ENCODE data around the gene TRAIP. TPM values are rescaled to one million over a fixed set of nuclear protein-coding genes. Genes with fewer than 3 reads are reported as not detected.

TRAIP gene
- total and polyA plus RNA-seq, 2 donors (not counting 1 experiment from before 2014, with no cell fraction given): 5.0 to 8.7 TPM

DNA sequence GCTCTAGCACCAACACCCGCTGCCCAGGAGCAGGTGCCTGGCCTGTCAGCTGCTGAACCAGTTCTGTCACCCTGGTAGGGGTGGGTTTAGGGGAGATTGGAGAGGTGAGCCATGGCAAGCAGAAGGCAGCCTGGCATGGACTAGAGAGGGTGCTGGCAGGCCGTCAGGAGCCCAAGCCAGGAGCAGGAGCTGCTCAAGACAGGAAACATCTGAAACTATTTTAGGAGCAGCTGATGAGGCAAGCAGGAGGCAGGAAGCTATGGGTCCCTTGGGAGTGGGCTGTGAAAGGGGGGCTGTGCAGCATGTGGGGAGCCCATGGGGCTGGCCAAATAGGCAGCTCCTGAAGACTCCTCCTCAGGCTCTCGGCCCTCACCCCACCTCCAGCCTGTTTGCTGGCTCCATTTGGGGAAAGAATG is 51.0 kb downstream of the TRAIP start:
- intact Hi-C loops (cut with micrococcal nuclease): loop anchor here (1.0 kb wide), 1 partner anchor 8 kb away; the partner anchor contains the start of gene UBA7
- 0% methylated on average over 1 of the region's 3 CpGs for WGBS (ENCODE audit: insufficient coverage)
- peak; percentile 42 for ATAC-seq (ENCODE audit: low read depth)
- Histone ChIP-seq H3K27me3 (replicated peaks in 1 of 4; ENCODE audit: control extremely low read depth in 1 of 4, control insufficient read depth in 3 of 4, insufficient read depth in 4 of 4, low read length in 3 of 4) (no peaks in the 10 kb centered on the region), H3K4me2 (replicated peaks; ENCODE audit: low read depth, low read length, poor library complexity, severe bottlenecking) (peak overlapping the region; percentile 99), H4K20me1 (ENCODE audit: control insufficient read depth, insufficient read depth, low read length, poor library complexity, severe bottlenecking) (no peaks in the 10 kb centered on the region), H3K9me3 (ENCODE audit: control extremely low read depth in 1 of 3, control insufficient read depth in 2 of 3, insufficient read depth in 1 of 3, low read length in 2 of 3) (no peaks in the 10 kb centered on the region), H3K9ac (ENCODE audit: low read length) (peak overlapping the region; percentile 98), H3K4me3 (ENCODE audit: control extremely low read depth in 1 of 5, extremely low read depth in 1 of 5, insufficient read depth in 1 of 5, low read depth in 2 of 5, low read length in 4 of 5) (peak overlapping the region in 4 of 5 experiments; percentile 93 to 99 (median 96)), H2AFZ (ENCODE audit: insufficient read depth, low read depth, low read length, poor library complexity, severe bottlenecking) (peak overlapping the region; percentile 5), H3K27ac (ENCODE audit: low read length in 2 of 2) (peak overlapping the region; percentile 91 to 97), H3K36me3 (replicated peaks in 1 of 2; ENCODE audit: control extremely low read depth in 1 of 2, control insufficient read depth in 1 of 2, extremely low read depth in 1 of 2, insufficient read depth in 2 of 2, low read length in 1 of 2) (peaks cover 0 to 30% of the 10 kb centered on the region in 2 experiments), H3K4me1 (ENCODE audit: control insufficient read depth in 2 of 2, insufficient read depth in 2 of 2, low read length in 2 of 2) (peaks cover 51 to 64% of the 10 kb centered on the region in 2 donors), H3K79me2 (ENCODE audit: control insufficient read depth, insufficient read depth, low read length) (peaks cover 10% of the 10 kb centered on the region)
- H3K4me3 Mint-ChIP-seq: peak overlapping the region; percentile 86
- ChIA-PET POLR2A (interaction anchor here (0.6 to 5.0 kb wide), 9 partner anchors 8 to 169 kb away, joined by 3 to 99 read pairs (median 8); partner anchors contain the start of genes GMPPB, IP6K1 and UBA7), CTCF (interaction anchor here (0.8 to 15.1 kb wide), 6 partner anchors 10 to 285 kb away, joined by 3 to 547 read pairs (median 4); partner anchors contain the start of gene UBA7)
- no peak for TF ChIP-seq EZH2 (IDR thresholded peaks at IDR 0.05; ENCODE audit: borderline replicate concordance, insufficient read depth, low read depth, low read length, poor library complexity, severe bottlenecking)
- TF ChIP-seq, protein P1, sequence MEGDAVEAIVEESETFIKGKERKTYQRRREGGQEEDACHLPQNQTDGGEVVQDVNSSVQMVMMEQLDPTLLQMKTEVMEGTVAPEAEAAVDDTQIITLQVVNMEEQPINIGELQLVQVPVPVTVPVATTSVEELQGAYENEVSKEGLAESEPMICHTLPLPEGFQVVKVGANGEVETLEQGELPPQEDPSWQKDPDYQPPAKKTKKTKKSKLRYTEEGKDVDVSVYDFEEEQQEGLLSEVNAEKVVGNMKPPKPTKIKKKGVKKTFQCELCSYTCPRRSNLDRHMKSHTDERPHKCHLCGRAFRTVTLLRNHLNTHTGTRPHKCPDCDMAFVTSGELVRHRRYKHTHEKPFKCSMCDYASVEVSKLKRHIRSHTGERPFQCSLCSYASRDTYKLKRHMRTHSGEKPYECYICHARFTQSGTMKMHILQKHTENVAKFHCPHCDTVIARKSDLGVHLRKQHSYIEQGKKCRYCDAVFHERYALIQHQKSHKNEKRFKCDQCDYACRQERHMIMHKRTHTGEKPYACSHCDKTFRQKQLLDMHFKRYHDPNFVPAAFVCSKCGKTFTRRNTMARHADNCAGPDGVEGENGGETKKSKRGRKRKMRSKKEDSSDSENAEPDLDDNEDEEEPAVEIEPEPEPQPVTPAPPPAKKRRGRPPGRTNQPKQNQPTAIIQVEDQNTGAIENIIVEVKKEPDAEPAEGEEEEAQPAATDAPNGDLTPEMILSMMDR (IDR thresholded peaks at IDR 0.05): no peak
- DNase-seq: peak; percentile 87
- peaks cover 74% of the 10 kb centered on the region for H3K4me1 Mint-ChIP-seq
- H3K27me3 Mint-ChIP-seq: peaks cover 5% of the 10 kb centered on the region
- no peaks in the 10 kb centered on the region for H3K9me3 Mint-ChIP-seq (ENCODE audit: insufficient read depth)
- peak overlapping the region; percentile 98 for H3K27ac Mint-ChIP-seq
